Ishikawa (cell line): ENCODE results near the gene SNTA1.

Experiments used
- EP300 ChIP-seq: IDR thresholded peaks from 2 replicates; pipeline ENCODE4 v1.6.1; 2012; ENCODE audit warnings: borderline replicate concordance
- NFIC ChIP-seq: IDR thresholded peaks from 2 replicates; pipeline ENCODE4 v1.6.1; 2012
- RAD21 ChIP-seq: IDR thresholded peaks from 2 replicates; pipeline ENCODE4 v1.6.1; 2012; ENCODE audit warnings: low read depth
- YY1 ChIP-seq: IDR thresholded peaks from 2 replicates; pipeline ENCODE4 v1.6.1; 2012; ENCODE audit warnings: low read depth
- TF ChIP-seq, protein P1 (sequence below): IDR thresholded peaks from 2 replicates; pipeline ENCODE4 v1.6.1; 2012

DNA sequence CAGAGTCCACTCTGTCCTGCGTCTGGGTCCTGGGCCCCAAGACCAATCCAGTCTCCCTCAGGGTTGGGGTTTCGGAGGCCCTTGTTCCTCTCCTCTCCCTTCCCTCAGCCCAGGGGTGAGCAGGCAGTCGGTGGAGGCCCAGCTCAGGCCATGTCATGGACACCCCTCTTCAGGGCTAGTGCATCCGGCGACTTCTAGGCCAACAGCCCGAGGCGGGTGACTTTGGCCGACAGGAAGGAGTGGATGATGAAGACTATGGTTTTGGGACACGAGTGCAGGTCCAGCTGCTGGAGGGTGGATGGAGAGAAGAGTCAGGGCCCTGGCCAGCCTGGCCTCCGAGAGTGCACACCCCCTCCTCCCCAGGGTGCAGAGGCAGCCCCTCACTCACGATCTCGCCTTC is 35.2 kb downstream of the SNTA1 start:
- TF ChIP-seq EP300: no peak
- no peak for TF ChIP-seq YY1
- TF ChIP-seq NFIC: no peak
- TF ChIP-seq RAD21: no peak
- TF ChIP-seq, protein P1, sequence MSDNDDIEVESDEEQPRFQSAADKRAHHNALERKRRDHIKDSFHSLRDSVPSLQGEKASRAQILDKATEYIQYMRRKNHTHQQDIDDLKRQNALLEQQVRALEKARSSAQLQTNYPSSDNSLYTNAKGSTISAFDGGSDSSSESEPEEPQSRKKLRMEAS: no peak
